ENCODE measurements around the gene ERBIN.
"Not testable (repeated sequence)": the region's sequence is repeated elsewhere in the genome, so short reads cannot be mapped to it uniquely, and the experiment has no call there.

Gene ERBIN

DNA sequence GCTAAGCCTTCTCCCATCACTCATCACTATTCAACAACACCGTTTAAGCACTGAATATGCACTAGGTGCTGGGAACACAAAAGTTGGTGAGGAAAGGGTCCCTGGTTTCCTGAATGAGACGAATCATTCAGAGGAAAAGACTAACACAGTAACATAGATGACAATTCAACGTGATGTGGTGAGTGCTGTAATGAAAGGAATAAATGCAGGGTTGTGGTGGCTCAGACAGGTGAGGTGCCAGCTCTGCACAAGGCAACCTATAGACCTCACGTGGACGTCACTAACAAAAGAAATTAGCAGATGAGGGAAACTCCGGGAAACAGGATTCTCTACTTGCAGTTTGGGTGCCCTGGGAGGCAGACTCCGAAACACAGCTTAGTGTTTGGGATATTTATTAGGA lies 40.0 kb upstream of the ERBIN start:
- TF ChIP-seq, protein P1, sequence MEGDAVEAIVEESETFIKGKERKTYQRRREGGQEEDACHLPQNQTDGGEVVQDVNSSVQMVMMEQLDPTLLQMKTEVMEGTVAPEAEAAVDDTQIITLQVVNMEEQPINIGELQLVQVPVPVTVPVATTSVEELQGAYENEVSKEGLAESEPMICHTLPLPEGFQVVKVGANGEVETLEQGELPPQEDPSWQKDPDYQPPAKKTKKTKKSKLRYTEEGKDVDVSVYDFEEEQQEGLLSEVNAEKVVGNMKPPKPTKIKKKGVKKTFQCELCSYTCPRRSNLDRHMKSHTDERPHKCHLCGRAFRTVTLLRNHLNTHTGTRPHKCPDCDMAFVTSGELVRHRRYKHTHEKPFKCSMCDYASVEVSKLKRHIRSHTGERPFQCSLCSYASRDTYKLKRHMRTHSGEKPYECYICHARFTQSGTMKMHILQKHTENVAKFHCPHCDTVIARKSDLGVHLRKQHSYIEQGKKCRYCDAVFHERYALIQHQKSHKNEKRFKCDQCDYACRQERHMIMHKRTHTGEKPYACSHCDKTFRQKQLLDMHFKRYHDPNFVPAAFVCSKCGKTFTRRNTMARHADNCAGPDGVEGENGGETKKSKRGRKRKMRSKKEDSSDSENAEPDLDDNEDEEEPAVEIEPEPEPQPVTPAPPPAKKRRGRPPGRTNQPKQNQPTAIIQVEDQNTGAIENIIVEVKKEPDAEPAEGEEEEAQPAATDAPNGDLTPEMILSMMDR (IDR thresholded peaks at IDR 0.05; ENCODE audit: insufficient read depth, missing control alignments): no peak
- DNase-seq (ENCODE audit: insufficient read length, low spot score) (no peak), FAIRE-seq (no peak)

- DNase-seq (ENCODE audit: insufficient read length, low spot score); FAIRE-seq: not testable (repeated sequence)
These were observed 34.4 kb upstream of the ERBIN start for GRCh38 chr5:65892024-65892423.

- TF ChIP-seq, protein P1 (IDR thresholded peaks at IDR 0.05; ENCODE audit: insufficient read depth, missing control alignments): no peak
- no peak for FAIRE-seq
- DNase-seq (ENCODE audit: insufficient read length, low spot score): no peak
These were observed 33.6 kb upstream of the ERBIN start for GRCh38 chr5:65892801-65893200.

GRCh38 chr5:65893749-65894430 lies 32.5 kb upstream of the ERBIN start:
- FAIRE-seq: no peak

GRCh38 chr5:65895891-65896290 lies 30.5 kb upstream of the ERBIN start:
- FAIRE-seq (no peak), DNase-seq (ENCODE audit: insufficient read length, low spot score) (no peak)
- TF ChIP-seq, protein P1 (IDR thresholded peaks at IDR 0.05; ENCODE audit: insufficient read depth, missing control alignments): no peak

More at GRCh38 chr5:65893749-65894430, 32.5 kb upstream of the ERBIN start:
- DNase-seq (ENCODE audit: insufficient read length, low spot score): no peak
- TF ChIP-seq, protein P1 (IDR thresholded peaks at IDR 0.05; ENCODE audit: insufficient read depth, missing control alignments): no peak

DNA sequence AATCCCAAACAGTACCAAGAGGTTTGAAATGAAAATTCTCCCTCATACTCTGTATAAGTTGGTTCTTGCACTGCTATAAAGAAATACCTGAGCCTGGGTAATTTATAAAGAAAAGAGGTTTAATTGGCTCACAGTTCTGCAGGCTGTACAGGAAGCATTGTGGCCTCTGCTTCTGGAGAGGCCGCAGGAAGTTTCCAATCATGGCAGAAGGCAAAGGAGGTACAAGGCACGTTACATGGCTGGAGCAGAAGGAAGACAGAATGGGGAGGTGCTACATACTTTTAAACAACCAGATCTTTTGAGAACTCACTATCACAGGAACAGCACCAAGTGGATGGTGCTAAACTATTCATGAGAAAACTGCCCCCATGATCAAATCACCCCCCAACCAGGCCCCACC lies 25.6 kb upstream of the ERBIN start:
- no peak for DNase-seq (ENCODE audit: insufficient read length, low spot score)
- FAIRE-seq: no peak
- TF ChIP-seq, protein P1 (IDR thresholded peaks at IDR 0.05; ENCODE audit: insufficient read depth, missing control alignments): no peak

- no peak for FAIRE-seq
- TF ChIP-seq, protein P1 (IDR thresholded peaks at IDR 0.05; ENCODE audit: insufficient read depth, missing control alignments): no peak
- no peak for DNase-seq (ENCODE audit: insufficient read length, low spot score)
These were observed 24.3 kb upstream of the ERBIN start for GRCh38 chr5:65902104-65902503.

Measured in D721Med (cell line).